Measurements from ENCODE around the gene RAX.
A peak's percentile ranks its signal among the peaks of the same experiment; 100 is the strongest.

Gene RAX

GRCh38 chr18:59279193-59279592 is 5.9 kb upstream of the RAX start:
- peaks cover 0 to 23% of the 10 kb centered on the region in 2 donors for H3K4me1 ChIP-seq (ENCODE audit: control insufficient read depth in 2 of 2, insufficient read depth in 1 of 2, low read depth in 1 of 2, low read length in 2 of 2)

GRCh38 chr18:59278793-59279192 is 5.5 kb upstream of the RAX start:
- Histone ChIP-seq H3K4me1 (ENCODE audit: control insufficient read depth in 2 of 2, insufficient read depth in 1 of 2, low read depth in 1 of 2, low read length in 2 of 2) (peaks cover 0 to 24% of the 10 kb centered on the region in 2 donors), H3K4me2 (ENCODE audit: insufficient read depth, low read length, poor library complexity, severe bottlenecking) (no peak overlapping the region), H3K23ac (ENCODE audit: low read depth, low read length, poor library complexity) (no peak overlapping the region), H2AK5ac (ENCODE audit: low read depth, low read length) (no peak overlapping the region), H3K27me3 (ENCODE audit: control insufficient read depth in 3 of 3, insufficient read depth in 3 of 3, low read depth in 1 of 3, low read length in 3 of 3) (peaks cover 0 to 98% (median 0%) of the 10 kb centered on the region in 3 experiments), H2AFZ (ENCODE audit: low read length) (no peak overlapping the region), H3K4me3 (ENCODE audit: low read length in 2 of 2) (no peak overlapping the region), H3K4ac (ENCODE audit: low read length) (no peak overlapping the region), H3K18ac (ENCODE audit: low read length) (no peak overlapping the region), H2BK12ac (ENCODE audit: low read length) (no peak overlapping the region), H2BK15ac (ENCODE audit: low read length) (no peak overlapping the region), H3K9ac (ENCODE audit: low read depth, low read length, poor library complexity) (no peak overlapping the region), H2BK5ac (ENCODE audit: low read length) (no peak overlapping the region), H3K14ac (ENCODE audit: low read length) (no peak overlapping the region), H4K8ac (ENCODE audit: low read depth, low read length) (no peak overlapping the region), H3K27ac (replicated peaks; ENCODE audit: low read length) (no peak overlapping the region), H3K79me1 (ENCODE audit: low read depth, low read length) (no peaks in the 10 kb centered on the region), H4K91ac (ENCODE audit: low read depth, low read length, poor library complexity) (no peak overlapping the region), H3K9me3 (replicated peaks in 1 of 2; ENCODE audit: control insufficient read depth in 2 of 2, insufficient read depth in 1 of 2, low read depth in 1 of 2, low read length in 2 of 2) (no peaks in the 10 kb centered on the region), H2BK120ac (ENCODE audit: low read depth, low read length) (no peak overlapping the region), H3K36me3 (replicated peaks in 1 of 2; ENCODE audit: control insufficient read depth in 2 of 2, insufficient read depth in 2 of 2, low read length in 2 of 2) (no peaks in the 10 kb centered on the region)
- no peak for DNase-seq (ENCODE audit: low spot score)
- WGBS, 2 donors (ENCODE audit: extremely low coverage in 2 of 2, insufficient read length in 2 of 2, insufficient replicate concordance in 1 of 2) = no CpG with 5 or more reads among the region's 5 CpGs

More at GRCh38 chr18:59279193-59279592, 5.9 kb upstream of the RAX start:
- no CpG with 5 or more reads among the region's 3 CpGs for WGBS, 2 donors (ENCODE audit: extremely low coverage in 2 of 2, insufficient read length in 2 of 2, insufficient replicate concordance in 1 of 2)
- no peak overlapping the region for H3K4ac ChIP-seq (ENCODE audit: low read length)
- no peaks in the 10 kb centered on the region for H3K9me3 ChIP-seq (replicated peaks in 1 of 2; ENCODE audit: control insufficient read depth in 2 of 2, insufficient read depth in 1 of 2, low read depth in 1 of 2, low read length in 2 of 2)
- no peak overlapping the region for H3K23ac ChIP-seq (ENCODE audit: low read depth, low read length, poor library complexity)
- H2AK5ac ChIP-seq (ENCODE audit: low read depth, low read length) = no peak overlapping the region
- H2AFZ ChIP-seq (ENCODE audit: low read length) = no peak overlapping the region
- H3K27ac ChIP-seq (replicated peaks; ENCODE audit: low read length) = no peak overlapping the region
- H2BK15ac ChIP-seq (ENCODE audit: low read length) = no peak overlapping the region
- no peak overlapping the region for H4K91ac ChIP-seq (ENCODE audit: low read depth, low read length, poor library complexity)
- H2BK12ac ChIP-seq (ENCODE audit: low read length) = no peak overlapping the region
- no peaks in the 10 kb centered on the region for H3K36me3 ChIP-seq (replicated peaks in 1 of 2; ENCODE audit: control insufficient read depth in 2 of 2, insufficient read depth in 2 of 2, low read length in 2 of 2)
- H3K18ac ChIP-seq (ENCODE audit: low read length) = no peak overlapping the region
- H3K79me1 ChIP-seq (ENCODE audit: low read depth, low read length) = no peaks in the 10 kb centered on the region
- H3K14ac ChIP-seq (ENCODE audit: low read length) = no peak overlapping the region
- H3K9ac ChIP-seq (ENCODE audit: low read depth, low read length, poor library complexity) = no peak overlapping the region
- H4K8ac ChIP-seq (ENCODE audit: low read depth, low read length) = no peak overlapping the region
- no peak overlapping the region for H2BK120ac ChIP-seq (ENCODE audit: low read depth, low read length)
- no peak overlapping the region for H3K4me2 ChIP-seq (ENCODE audit: insufficient read depth, low read length, poor library complexity, severe bottlenecking)
- no peak for DNase-seq (ENCODE audit: low spot score)
- no peak overlapping the region for H2BK5ac ChIP-seq (ENCODE audit: low read length)
- H3K27me3 ChIP-seq (ENCODE audit: control insufficient read depth in 3 of 3, insufficient read depth in 3 of 3, low read depth in 1 of 3, low read length in 3 of 3) = peaks cover 0 to 98% (median 0%) of the 10 kb centered on the region in 3 experiments
- no peak overlapping the region for H3K4me3 ChIP-seq (ENCODE audit: low read length in 2 of 2)

- Histone ChIP-seq H4K91ac (ENCODE audit: low read depth, low read length, poor library complexity) (no peak overlapping the region), H3K27me3 (ENCODE audit: control insufficient read depth in 3 of 3, insufficient read depth in 3 of 3, low read depth in 1 of 3, low read length in 3 of 3) (peaks cover 0 to 100% (median 0%) of the 10 kb centered on the region in 3 experiments), H3K4me1 (ENCODE audit: control insufficient read depth in 2 of 2, insufficient read depth in 1 of 2, low read depth in 1 of 2, low read length in 2 of 2) (peaks cover 0 to 23% of the 10 kb centered on the region in 2 donors), H3K36me3 (replicated peaks in 1 of 2; ENCODE audit: control insufficient read depth in 2 of 2, insufficient read depth in 2 of 2, low read length in 2 of 2) (no peaks in the 10 kb centered on the region), H3K23ac (ENCODE audit: low read depth, low read length, poor library complexity) (no peak overlapping the region), H3K18ac (ENCODE audit: low read length) (no peak overlapping the region), H3K27ac (replicated peaks; ENCODE audit: low read length) (peak overlapping the region; percentile 83), H3K4ac (ENCODE audit: low read length) (no peak overlapping the region), H3K14ac (ENCODE audit: low read length) (no peak overlapping the region), H2BK5ac (ENCODE audit: low read length) (no peak overlapping the region), H3K4me2 (ENCODE audit: insufficient read depth, low read length, poor library complexity, severe bottlenecking) (peak overlapping the region; percentile 63), H4K8ac (ENCODE audit: low read depth, low read length) (no peak overlapping the region), H3K4me3 (ENCODE audit: low read length in 2 of 2) (no peak overlapping the region), H2BK120ac (ENCODE audit: low read depth, low read length) (no peak overlapping the region), H2BK12ac (ENCODE audit: low read length) (no peak overlapping the region), H2BK15ac (ENCODE audit: low read length) (no peak overlapping the region), H3K9me3 (replicated peaks in 1 of 2; ENCODE audit: control insufficient read depth in 2 of 2, insufficient read depth in 1 of 2, low read depth in 1 of 2, low read length in 2 of 2) (no peaks in the 10 kb centered on the region), H3K9ac (ENCODE audit: low read depth, low read length, poor library complexity) (no peak overlapping the region), H2AFZ (ENCODE audit: low read length) (no peak overlapping the region), H2AK5ac (ENCODE audit: low read depth, low read length) (no peak overlapping the region), H3K79me1 (ENCODE audit: low read depth, low read length) (no peaks in the 10 kb centered on the region)
- WGBS, 2 donors (ENCODE audit: extremely low coverage in 2 of 2, insufficient read length in 2 of 2, insufficient replicate concordance in 1 of 2) = no CpG with 5 or more reads among the region's 5 CpGs
- peak; percentile 82 for DNase-seq (ENCODE audit: low spot score)
These were observed 2.8 kb upstream of the RAX start for GRCh38 chr18:59276047-59276446.

DNA sequence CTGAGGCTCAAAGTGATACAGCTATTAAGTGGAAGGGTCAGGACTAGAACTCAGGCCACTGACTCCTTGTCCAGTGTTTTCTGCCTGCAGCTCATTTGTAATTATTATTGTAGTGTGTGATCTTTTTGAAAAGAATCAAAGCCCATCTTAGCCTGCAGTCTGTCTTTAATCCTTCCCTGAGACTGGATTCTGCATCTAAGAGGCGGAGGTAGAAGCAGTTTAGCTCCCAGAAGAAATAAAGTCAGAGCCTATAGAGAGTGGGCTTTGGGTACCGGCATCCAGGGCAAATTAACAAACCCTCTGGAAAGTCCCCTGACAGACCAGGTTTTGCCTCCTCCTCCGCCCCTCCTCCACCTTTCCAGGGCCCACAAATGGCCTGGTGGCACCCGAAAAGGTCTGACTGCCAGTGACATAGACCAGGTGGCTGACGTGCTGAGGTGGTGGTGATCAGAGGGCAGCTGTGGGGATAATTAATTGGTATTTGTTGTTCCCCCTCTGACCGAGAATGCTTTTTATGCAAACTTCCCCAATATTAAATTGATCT is 2.2 kb upstream of the RAX start:
- no peak overlapping the region for H3K23ac ChIP-seq (ENCODE audit: low read depth, low read length, poor library complexity)
- H3K27ac ChIP-seq (replicated peaks; ENCODE audit: low read length) = peak overlapping the region; percentile 83
- no peak overlapping the region for H4K91ac ChIP-seq (ENCODE audit: low read depth, low read length, poor library complexity)
- no peak overlapping the region for H2AK5ac ChIP-seq (ENCODE audit: low read depth, low read length)
- H4K8ac ChIP-seq (ENCODE audit: low read depth, low read length) = no peak overlapping the region
- H3K27me3 ChIP-seq (ENCODE audit: control insufficient read depth in 3 of 3, insufficient read depth in 3 of 3, low read depth in 1 of 3, low read length in 3 of 3) = peaks cover 0 to 100% (median 0%) of the 10 kb centered on the region in 3 experiments
- peak overlapping the region; percentile 63 for H3K4me2 ChIP-seq (ENCODE audit: insufficient read depth, low read length, poor library complexity, severe bottlenecking)
- no CpG with 5 or more reads among the region's 6 CpGs for WGBS, 2 donors (ENCODE audit: extremely low coverage in 2 of 2, insufficient read length in 2 of 2, insufficient replicate concordance in 1 of 2)
- H2BK120ac ChIP-seq (ENCODE audit: low read depth, low read length) = no peak overlapping the region
- H2AFZ ChIP-seq (ENCODE audit: low read length) = no peak overlapping the region
- H2BK12ac ChIP-seq (ENCODE audit: low read length) = no peak overlapping the region
- H2BK15ac ChIP-seq (ENCODE audit: low read length) = no peak overlapping the region
- no peaks in the 10 kb centered on the region for H3K79me1 ChIP-seq (ENCODE audit: low read depth, low read length)
- H3K4me1 ChIP-seq (ENCODE audit: control insufficient read depth in 2 of 2, insufficient read depth in 1 of 2, low read depth in 1 of 2, low read length in 2 of 2) = peaks cover 0 to 24% of the 10 kb centered on the region in 2 donors
- no peak overlapping the region for H3K9ac ChIP-seq (ENCODE audit: low read depth, low read length, poor library complexity)
- H3K36me3 ChIP-seq (replicated peaks in 1 of 2; ENCODE audit: control insufficient read depth in 2 of 2, insufficient read depth in 2 of 2, low read length in 2 of 2) = peaks cover 0 to under 1% of the 10 kb centered on the region in 2 donors
- no peak overlapping the region for H3K4me3 ChIP-seq (ENCODE audit: low read length in 2 of 2)
- no peak overlapping the region for H3K18ac ChIP-seq (ENCODE audit: low read length)
- H3K9me3 ChIP-seq (replicated peaks in 1 of 2; ENCODE audit: control insufficient read depth in 2 of 2, insufficient read depth in 1 of 2, low read depth in 1 of 2, low read length in 2 of 2) = no peaks in the 10 kb centered on the region
- DNase-seq (ENCODE audit: low spot score) = no peak
- H2BK5ac ChIP-seq (ENCODE audit: low read length) = no peak overlapping the region
- H3K4ac ChIP-seq (ENCODE audit: low read length) = no peak overlapping the region
- no peak overlapping the region for H3K14ac ChIP-seq (ENCODE audit: low read length)
